Mucosa of rectum (tissue), 2 donors: Measurements from ENCODE around the gene SELENOS.

Experiments used
- H3K27ac ChIP-seq, 2 donors: one replicate each; pipeline ENCODE4 v1.7.0; 2013; ENCODE audit warnings: inconsistent platforms in 2 of 2, low read depth in 2 of 2, low read length in 2 of 2
- H3K27me3 ChIP-seq, 2 donors: one replicate each; pipeline ENCODE4 v1.7.0; 2013; ENCODE audit warnings: low read length in 2 of 2; ENCODE audit not compliant: control insufficient read depth in 2 of 2, insufficient read depth in 2 of 2
- H3K36me3 ChIP-seq, 2 donors: one replicate each; pipeline ENCODE4 v1.7.0; 2013; ENCODE audit warnings: low read length in 2 of 2; ENCODE audit not compliant: control insufficient read depth in 2 of 2, insufficient read depth in 2 of 2
- H3K4me1 ChIP-seq, 2 donors: one replicate each; pipeline ENCODE4 v1.7.0; 2013; ENCODE audit warnings: low read length in 2 of 2, mild to moderate bottlenecking in 1 of 2; ENCODE audit not compliant: control insufficient read depth in 2 of 2, insufficient read depth in 2 of 2
- H3K4me3 ChIP-seq, 2 donors: one replicate each; pipeline ENCODE4 v1.7.0; 2013; ENCODE audit warnings: low read length in 2 of 2
- H3K9ac ChIP-seq, 2 donors: one replicate each; pipeline ENCODE4 v1.7.0; 2013; ENCODE audit warnings: low read length in 2 of 2, low read depth in 1 of 2, mild to moderate bottlenecking in 1 of 2
- H3K9me3 ChIP-seq, 2 donors: one replicate each; pipeline ENCODE4 v1.7.0; 2013; ENCODE audit warnings: low read length in 2 of 2; ENCODE audit not compliant: control insufficient read depth in 2 of 2
- donor health status: healthy.
- donor health status: Normal muscosa, but diverticular disease.

The SELENOS gene

GRCh38 chr15:101277038-101277822 lies at the start of gene SELENOS:
Gene SELENOS, minus strand, starts transcription at chr15:101277485. Its CDS starts 68 bp downstream, at chr15:101277417.
- Histone ChIP-seq H3K4me1 (peaks cover 22 to 29% of the 10 kb centered on the region in 2 donors), H3K36me3 (peaks cover 47 to 53% of the 10 kb centered on the region in 2 donors), H3K4me3 (peak within 1 kb of the TSS; percentile 78 to 98), H3K9ac (peak within 1 kb of the TSS; percentile 89 to 98), H3K27me3 (no peaks in the 10 kb centered on the region), H3K27ac (peak within 1 kb of the TSS; percentile 95 to 97), H3K9me3 (no peaks in the 10 kb centered on the region)

- peaks cover 3 to 9% of the 10 kb centered on the region in 2 donors for H3K4me1 ChIP-seq
- no peaks in the 10 kb centered on the region for H3K9me3 ChIP-seq
- no peak overlapping the region for H3K27ac ChIP-seq
- H3K4me3 ChIP-seq, result no peak overlapping the region
- no peaks in the 10 kb centered on the region for H3K27me3 ChIP-seq
- no peak overlapping the region for H3K9ac ChIP-seq
- peaks cover 0 to 13% of the 10 kb centered on the region in 2 donors for H3K36me3 ChIP-seq
These were observed 49.3 kb upstream of the SELENOS start for GRCh38 chr15:101326462-101327146.

GRCh38 chr15:101326026-101326315 lies 48.7 kb upstream of the SELENOS start:
- Histone ChIP-seq H3K4me1 (peaks cover 3 to 9% of the 10 kb centered on the region in 2 donors), H3K27me3 (no peaks in the 10 kb centered on the region), H3K9me3 (no peaks in the 10 kb centered on the region), H3K36me3 (peaks cover 0 to 15% of the 10 kb centered on the region in 2 donors), H3K4me3 (no peak overlapping the region), H3K27ac (no peak overlapping the region), H3K9ac (no peak overlapping the region)

- H3K27ac ChIP-seq, result no peak overlapping the region
- no peak overlapping the region for H3K9ac ChIP-seq
- peaks cover 0 to 15% of the 10 kb centered on the region in 2 donors for H3K36me3 ChIP-seq
These were observed 48.2 kb upstream of the SELENOS start for GRCh38 chr15:101325263-101326025.

GRCh38 chr15:101324524-101325177 lies 47.4 kb upstream of the SELENOS start:
- H3K27me3 ChIP-seq, result no peaks in the 10 kb centered on the region
- peaks cover 3 to 9% of the 10 kb centered on the region in 2 donors for H3K4me1 ChIP-seq
- H3K9ac ChIP-seq, result no peak overlapping the region
- peaks cover 0 to 15% of the 10 kb centered on the region in 2 donors for H3K36me3 ChIP-seq
- peak overlapping the region in 1 of 2 donors; percentile 18 for H3K27ac ChIP-seq
- H3K9me3 ChIP-seq, result no peaks in the 10 kb centered on the region
- no peak overlapping the region for H3K4me3 ChIP-seq

More at GRCh38 chr15:101325263-101326025, 48.2 kb upstream of the SELENOS start:
- H3K4me3 ChIP-seq, result no peak overlapping the region
- no peaks in the 10 kb centered on the region for H3K9me3 ChIP-seq
- peaks cover 3 to 9% of the 10 kb centered on the region in 2 donors for H3K4me1 ChIP-seq
- H3K27me3 ChIP-seq, result no peaks in the 10 kb centered on the region

GRCh38 chr15:101323793-101324523 lies 46.7 kb upstream of the SELENOS start:
- Histone ChIP-seq H3K27me3 (no peaks in the 10 kb centered on the region), H3K4me3 (no peak overlapping the region), H3K27ac (no peak overlapping the region), H3K4me1 (peaks cover 3 to 9% of the 10 kb centered on the region in 2 donors), H3K36me3 (peaks cover 0 to 13% of the 10 kb centered on the region in 2 donors), H3K9me3 (no peaks in the 10 kb centered on the region), H3K9ac (no peak overlapping the region)

- H3K9ac ChIP-seq, result no peak overlapping the region
- peaks cover 3 to 9% of the 10 kb centered on the region in 2 donors for H3K4me1 ChIP-seq
- H3K36me3 ChIP-seq, result peaks cover 0 to 6% of the 10 kb centered on the region in 2 donors
- no peak overlapping the region for H3K27ac ChIP-seq
- H3K4me3 ChIP-seq, result no peak overlapping the region
- H3K27me3 ChIP-seq, result no peaks in the 10 kb centered on the region
- no peaks in the 10 kb centered on the region for H3K9me3 ChIP-seq
These were observed 45.7 kb upstream of the SELENOS start for GRCh38 chr15:101322854-101323477.

- peaks cover 3 to 9% of the 10 kb centered on the region in 2 donors for H3K4me1 ChIP-seq
- H3K27me3 ChIP-seq, result no peaks in the 10 kb centered on the region
- H3K4me3 ChIP-seq, result no peak overlapping the region
- H3K36me3 ChIP-seq, result peaks cover 0 to 6% of the 10 kb centered on the region in 2 donors
- H3K9me3 ChIP-seq, result no peaks in the 10 kb centered on the region
- H3K9ac ChIP-seq, result no peak overlapping the region
- no peak overlapping the region for H3K27ac ChIP-seq
These were observed 44.9 kb upstream of the SELENOS start for GRCh38 chr15:101322016-101322695.
